ENCODE data around the gene NOC2L. TPM values are rescaled to one million over a fixed set of nuclear protein-coding genes. Genes with fewer than 3 reads are reported as not detected.
"Not testable (repeated sequence)": the region's sequence is repeated elsewhere in the genome, so short reads cannot be mapped to it uniquely, and the experiment has no call there.

The NOC2L gene
- total and polyA plus RNA-seq, 2 experiments from 2014 or later: 95.4 to 119 TPM

- Histone ChIP-seq H3K36me3 (no peaks in the 10 kb centered on the region), H3K9me3 (ENCODE audit: low read depth) (no peaks in the 10 kb centered on the region), H3K27me3 (peaks cover 19% of the 10 kb centered on the region), H3K4me3 (peak overlapping the region; percentile 30), H3K4me1 (ENCODE audit: low read depth) (peaks cover 12% of the 10 kb centered on the region), H3K27ac (no peak overlapping the region)
- DNase-seq (ENCODE audit: low read depth in 1 of 2, low spot score in 1 of 2): no peak
- TF ChIP-seq CTCF (IDR thresholded peaks at IDR 0.05; ENCODE audit: low read depth, low read length): no peak
Observed at GRCh38 chr1:903721-904271, 55.3 kb downstream of the NOC2L start.

GRCh38 chr1:903305-903704 lies 55.8 kb downstream of the NOC2L start:
- Histone ChIP-seq H3K27ac (no peak overlapping the region), H3K27me3 (peaks cover 23% of the 10 kb centered on the region), H3K36me3 (no peaks in the 10 kb centered on the region), H3K4me3 (no peak overlapping the region), H3K9me3 (ENCODE audit: low read depth) (no peaks in the 10 kb centered on the region), H3K4me1 (ENCODE audit: low read depth) (peaks cover 12% of the 10 kb centered on the region)
- DNase-seq (ENCODE audit: low read depth in 1 of 2, low spot score in 1 of 2): no peak
- TF ChIP-seq CTCF (IDR thresholded peaks at IDR 0.05; ENCODE audit: low read depth, low read length): no peak

GRCh38 chr1:902802-903201 lies 56.3 kb downstream of the NOC2L start:
- Histone ChIP-seq H3K36me3 (no peaks in the 10 kb centered on the region), H3K27me3 (peaks cover 28% of the 10 kb centered on the region), H3K27ac (no peak overlapping the region), H3K9me3 (ENCODE audit: low read depth) (no peaks in the 10 kb centered on the region), H3K4me3 (no peak overlapping the region), H3K4me1 (ENCODE audit: low read depth) (peaks cover 12% of the 10 kb centered on the region)
- DNase-seq (ENCODE audit: low read depth in 1 of 2, low spot score in 1 of 2): no peak
- TF ChIP-seq CTCF (IDR thresholded peaks at IDR 0.05; ENCODE audit: low read depth, low read length): no peak

- Histone ChIP-seq H3K36me3 (no peaks in the 10 kb centered on the region), H3K27me3 (peaks cover 38% of the 10 kb centered on the region), H3K27ac (no peak overlapping the region), H3K4me1 (ENCODE audit: low read depth) (peaks cover 5% of the 10 kb centered on the region), H3K4me3 (no peak overlapping the region), H3K9me3 (ENCODE audit: low read depth) (no peaks in the 10 kb centered on the region)
- no peak for TF ChIP-seq CTCF (IDR thresholded peaks at IDR 0.05; ENCODE audit: low read depth, low read length)
- DNase-seq (ENCODE audit: low read depth in 1 of 2, low spot score in 1 of 2): no peak
Observed at GRCh38 chr1:901108-901859, 57.8 kb downstream of the NOC2L start.

- no peak overlapping the region for H3K4me3 ChIP-seq
- no peak for DNase-seq (ENCODE audit: low read depth in 1 of 2, low spot score in 1 of 2)
- no peak for TF ChIP-seq CTCF (IDR thresholded peaks at IDR 0.05; ENCODE audit: low read depth, low read length)
- H3K9me3 ChIP-seq (ENCODE audit: low read depth): no peaks in the 10 kb centered on the region
- no peak overlapping the region for H3K27ac ChIP-seq
- H3K36me3 ChIP-seq: no peaks in the 10 kb centered on the region
- H3K4me1 ChIP-seq (ENCODE audit: low read depth): no peaks in the 10 kb centered on the region
- peaks cover 40% of the 10 kb centered on the region for H3K27me3 ChIP-seq
Observed at GRCh38 chr1:899636-900317, 59.3 kb downstream of the NOC2L start.

GRCh38 chr1:897951-898350 lies 61.1 kb downstream of the NOC2L start:
- H3K4me3 ChIP-seq; H3K4me1 ChIP-seq (ENCODE audit: low read depth); H3K36me3 ChIP-seq; H3K27ac ChIP-seq; H3K9me3 ChIP-seq (ENCODE audit: low read depth); DNase-seq (ENCODE audit: low read depth in 1 of 2, low spot score in 1 of 2): not testable (repeated sequence)
- H3K27me3 ChIP-seq: peaks cover 37% of the 10 kb centered on the region
